BLaER1 treated with 17β-estradiol and CSF1 and Interleukin-3, amounts not matched to agents 10 nM and 100 nM (cell line): ENCODE data around the gene SLC27A1.
"Not testable (repeated sequence)": the region's sequence is repeated elsewhere in the genome, so short reads cannot be mapped to it uniquely, and the experiment has no call there.

Source experiments
- H3K27ac ChIP-seq, 11 experiments: shearing (Covaris generic); formaldehyde crosslinking; 2 replicates each; pipeline ENCODE4 v1.8.1; 2022
- H3K27me3 ChIP-seq, 11 experiments: shearing (Covaris generic); formaldehyde crosslinking; 2 replicates each; pipeline ENCODE4 v1.8.1; 2022
- H3K36me3 ChIP-seq, 11 experiments: shearing (Covaris generic); formaldehyde crosslinking; 2 replicates each; pipeline ENCODE4 v1.8.1; 2022
- H3K4me1 ChIP-seq, 10 experiments: shearing (Covaris generic); formaldehyde crosslinking; 2 replicates each; pipeline ENCODE4 v1.8.1; 2022
- H3K4me2 ChIP-seq, 11 experiments: shearing (Covaris generic); formaldehyde crosslinking; 2 replicates each; pipeline ENCODE4 v1.8.1; 2022
- H3K4me3 ChIP-seq, 10 experiments: shearing (Covaris generic); formaldehyde crosslinking; 2 replicates each; pipeline ENCODE4 v1.8.1; 2022
- H3K9ac ChIP-seq, 11 experiments: shearing (Covaris generic); formaldehyde crosslinking; 2 replicates each; pipeline ENCODE4 v1.8.1; 2022
- H3K9me3 ChIP-seq, 11 experiments: shearing (Covaris generic); formaldehyde crosslinking; replicated peaks in 1 of 11; 2 replicates each; pipeline ENCODE4 v1.8.1; 2022
- H4K20me1 ChIP-seq, 11 experiments: shearing (Covaris generic); formaldehyde crosslinking; 2 replicates each; pipeline ENCODE4 v1.8.1; 2022
- Cebpa-rat ChIP-seq, 11 experiments: shearing (Covaris generic); IDR thresholded peaks; 2 replicates each; pipeline ENCODE4 v1.8.1; 2022

The SLC27A1 gene

DNA sequence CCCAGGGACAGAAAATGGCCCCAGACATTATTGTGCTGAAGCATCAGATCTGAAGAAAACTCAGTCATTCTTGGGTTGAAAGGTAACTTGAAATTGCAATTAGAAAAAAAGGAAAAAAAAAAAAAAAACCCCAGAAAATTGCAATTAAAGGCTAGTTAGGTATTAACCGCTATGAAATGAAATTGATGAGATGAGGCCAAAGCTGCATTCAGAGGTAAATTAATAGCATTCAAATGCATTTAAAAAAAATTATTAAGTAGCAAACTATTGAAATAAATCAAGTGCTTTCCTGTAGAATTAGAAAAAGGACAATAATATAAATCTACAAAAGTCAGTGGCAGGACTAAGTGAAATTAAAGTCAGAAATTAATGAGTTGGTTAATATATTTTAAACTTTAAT is 47.6 kb downstream of the SLC27A1 start:
- no peaks in the 10 kb centered on the region for H3K27me3 ChIP-seq

DNA sequence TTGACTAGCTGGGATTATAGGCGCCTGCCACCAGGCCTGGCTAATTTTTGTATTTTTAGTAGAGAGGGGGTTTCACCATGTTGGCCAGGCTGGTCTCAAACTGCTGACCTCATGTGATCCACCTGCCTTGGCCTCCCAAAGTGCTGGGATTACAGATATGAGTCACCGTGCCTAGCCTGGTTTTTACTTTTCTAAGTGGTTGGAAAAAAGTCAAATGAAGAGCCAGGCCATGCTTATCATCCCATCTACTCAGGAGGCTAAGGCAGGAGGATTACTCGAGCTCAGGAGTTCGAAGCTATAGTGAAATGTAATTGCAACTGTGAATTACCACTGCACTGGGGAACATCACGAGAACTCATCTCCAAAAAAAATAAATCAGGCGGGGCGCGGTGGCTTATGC is 48.3 kb downstream of the SLC27A1 start:
- H4K20me1 ChIP-seq, H3K27me3 ChIP-seq, H3K4me3 ChIP-seq, H3K4me2 ChIP-seq, H3K9ac ChIP-seq, H3K27ac ChIP-seq: not testable (repeated sequence)
- peaks cover 52 to 74% (median 64%) of the 10 kb centered on the region in 11 experiments for H3K36me3 ChIP-seq
- H3K4me1 ChIP-seq, result peaks cover 36 to 66% (median 57%) of the 10 kb centered on the region in 10 experiments
- H3K9me3 ChIP-seq, result peaks cover 23 to 34% (median 31%) of the 10 kb centered on the region in 11 experiments

More for the DNA sequence above, 47.6 kb downstream of the SLC27A1 start:
- Histone ChIP-seq H3K9ac (no peak overlapping the region), H3K4me2 (no peak overlapping the region), H4K20me1 (peaks cover 0 to 5% (median 0%) of the 10 kb centered on the region in 11 experiments; a peak in 2 of 22 replicates), H3K27ac (no peak overlapping the region), H3K4me1 (peaks cover 37 to 67% (median 59%) of the 10 kb centered on the region in 10 experiments), H3K9me3 (peaks cover 23 to 34% (median 31%) of the 10 kb centered on the region in 11 experiments), H3K4me3 (peak overlapping the region in 9 of 10 experiments; percentile 5 to 50 (median 28); a peak in 11 of 20 replicates), H3K36me3 (peaks cover 52 to 74% (median 64%) of the 10 kb centered on the region in 11 experiments)
- no peak for TF ChIP-seq Cebpa-rat (IDR thresholded peaks at IDR 0.05)

DNA sequence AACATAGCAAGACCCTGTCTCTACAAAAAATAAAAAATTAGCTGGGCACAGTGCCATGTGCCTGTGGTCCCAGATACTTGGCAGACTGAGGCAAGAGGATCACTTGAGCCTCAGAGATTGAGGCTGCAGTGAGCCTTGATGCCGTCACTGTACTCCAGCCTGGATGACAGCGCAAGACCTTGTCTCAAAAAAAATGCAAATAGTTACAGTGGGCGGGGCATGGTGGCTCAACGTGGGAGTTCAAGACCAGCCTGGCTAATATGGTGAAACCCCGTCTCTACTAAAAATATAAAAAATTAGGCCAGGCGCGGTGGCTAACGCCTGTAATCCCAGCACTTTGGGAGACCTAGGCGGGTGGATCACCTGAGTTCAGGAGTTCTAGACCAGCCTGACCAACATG is 49.6 kb downstream of the SLC27A1 start:
- Histone ChIP-seq H3K4me3 (no peak overlapping the region), H3K9me3 (peaks cover 27 to 39% (median 32%) of the 10 kb centered on the region in 11 experiments), H3K27ac (peak overlapping the region in 6 of 11 experiments; percentile 6 to 97 (median 78); a peak in 8 of 22 replicates), H3K9ac (peak overlapping the region in 1 of 11 experiments; percentile 38; a peak in 1 of 22 replicates), H3K4me2 (peak overlapping the region in 1 of 11 experiments; percentile 19; a peak in 1 of 22 replicates), H4K20me1 (no peaks in the 10 kb centered on the region; a peak in 1 of 22 replicates), H3K36me3 (peaks cover 52 to 72% (median 63%) of the 10 kb centered on the region in 11 experiments), H3K4me1 (peaks cover 36 to 67% (median 57%) of the 10 kb centered on the region in 10 experiments), H3K27me3 (no peaks in the 10 kb centered on the region; a peak in 1 of 22 replicates)
- no peak for TF ChIP-seq Cebpa-rat (IDR thresholded peaks at IDR 0.05)

DNA sequence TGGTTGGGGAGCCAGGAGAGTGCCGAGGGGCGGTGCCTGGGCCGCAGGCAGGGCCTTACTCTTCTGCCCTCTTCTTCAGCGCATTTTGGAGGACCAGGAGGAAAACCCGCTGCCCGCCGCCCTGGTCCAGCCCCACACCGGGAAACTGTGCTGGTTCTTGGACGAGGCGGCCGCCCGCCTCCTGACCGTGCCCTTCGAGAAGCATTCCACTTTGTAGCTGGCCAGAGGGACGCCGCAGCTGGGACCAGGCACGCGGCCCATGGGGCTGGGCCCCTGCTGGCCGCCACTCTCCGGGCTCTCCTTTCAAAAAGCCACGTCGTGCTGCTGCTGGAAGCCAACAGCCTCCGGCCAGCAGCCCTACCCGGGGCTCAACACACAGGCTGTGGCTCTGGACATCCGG is 50.5 kb downstream of the SLC27A1 start:
- Histone ChIP-seq H3K4me1 (peaks cover 43 to 67% (median 62%) of the 10 kb centered on the region in 10 experiments), H3K4me3 (no peak overlapping the region), H3K4me2 (peak overlapping the region in 10 of 11 experiments; percentile 4 to 97 (median 84); a peak in 10 of 22 replicates), H3K27me3 (no peaks in the 10 kb centered on the region; a peak in 1 of 22 replicates), H3K9me3 (peaks cover 27 to 35% (median 30%) of the 10 kb centered on the region in 11 experiments), H4K20me1 (no peaks in the 10 kb centered on the region), H3K9ac (peak overlapping the region in 6 of 11 experiments; percentile 4 to 49 (median 44); a peak in 11 of 22 replicates), H3K27ac (peak overlapping the region in 8 of 11 experiments; percentile 47 to 97 (median 90); a peak in 16 of 22 replicates), H3K36me3 (peaks cover 49 to 63% (median 56%) of the 10 kb centered on the region in 11 experiments)
- TF ChIP-seq Cebpa-rat (IDR thresholded peaks at IDR 0.05), result no peak

DNA sequence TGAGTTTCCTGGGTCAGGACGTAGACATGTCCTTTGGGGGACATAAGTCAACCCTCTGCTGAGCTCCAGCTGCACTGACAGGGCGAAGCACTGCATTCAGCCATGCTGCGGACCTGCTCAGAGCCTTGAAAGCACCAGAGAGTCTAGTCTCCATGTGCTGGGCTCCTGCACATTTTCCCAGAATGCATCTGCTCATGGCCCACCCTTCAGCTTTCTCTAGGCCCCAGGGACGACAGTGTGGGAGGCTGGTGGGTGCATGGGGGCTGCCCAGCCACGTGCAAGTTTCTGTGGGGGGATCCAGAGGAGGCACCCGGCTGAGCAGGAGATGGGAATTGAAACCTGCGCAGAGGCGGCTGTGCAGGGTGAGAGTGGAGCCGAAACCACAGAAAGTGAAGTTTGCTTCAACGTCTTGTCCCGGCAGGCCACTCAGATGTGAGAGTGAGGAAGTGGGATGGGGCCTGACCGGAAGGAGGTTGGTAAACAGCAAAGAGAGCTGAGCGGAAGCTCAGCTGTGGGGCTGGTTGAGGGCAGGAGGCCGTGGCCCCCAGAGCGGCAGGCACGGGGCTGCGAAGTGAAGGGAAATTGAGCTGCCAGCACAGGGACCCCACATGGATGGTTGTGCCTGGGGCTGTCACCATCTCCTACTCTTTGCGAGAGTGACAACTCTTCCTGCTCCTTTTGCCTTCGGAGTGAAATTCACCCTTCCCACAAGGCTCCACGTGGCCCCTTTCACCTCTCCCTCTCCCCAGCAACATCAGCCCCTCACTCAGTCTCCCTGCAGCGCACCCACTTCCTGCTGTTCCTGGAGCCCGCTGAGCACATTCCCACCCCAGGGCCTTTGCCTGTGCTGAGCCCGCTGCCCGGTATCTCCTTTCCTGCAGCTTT is 52.9 kb downstream of the SLC27A1 start:
- Histone ChIP-seq H3K27ac (peak overlapping the region; percentile 59 to 97 (median 91)), H3K4me2 (peak overlapping the region; percentile 77 to 97 (median 88)), H3K36me3 (peaks cover 27 to 39% (median 33%) of the 10 kb centered on the region in 11 experiments)

DNA sequence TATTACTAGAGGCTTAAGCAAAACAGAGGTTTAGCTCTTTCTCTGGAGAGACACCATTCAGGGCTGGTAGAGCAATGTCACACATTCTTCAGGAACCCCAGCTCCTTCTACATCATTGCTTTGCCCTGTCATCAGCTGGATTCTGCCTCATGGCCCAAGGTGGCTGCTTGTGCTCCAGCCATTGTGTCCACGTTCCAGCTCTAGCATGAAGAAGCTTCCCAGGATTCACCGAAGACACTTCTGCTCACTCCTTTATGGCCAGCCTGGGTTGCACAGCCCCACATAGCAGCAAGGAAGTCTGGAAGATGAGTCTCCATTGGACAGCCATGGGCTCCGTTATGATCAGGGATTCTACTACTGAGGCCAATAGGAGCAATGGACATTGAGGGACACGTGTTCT is 54.3 kb downstream of the SLC27A1 start:
- Histone ChIP-seq H3K36me3 (peaks cover 15 to 30% (median 22%) of the 10 kb centered on the region in 11 experiments), H3K27ac (peak overlapping the region in 9 of 11 experiments; percentile 80 to 97 (median 92); a peak in 17 of 22 replicates), H3K4me2 (peak overlapping the region in 10 of 11 experiments; percentile 8 to 97 (median 91); a peak in 17 of 22 replicates), H3K4me1 (peaks cover 63 to 97% (median 87%) of the 10 kb centered on the region in 10 experiments), H3K27me3 (no peaks in the 10 kb centered on the region; a peak in 1 of 22 replicates), H3K9ac (peak overlapping the region in 7 of 11 experiments; percentile 72 to 86 (median 82); a peak in 9 of 22 replicates), H3K9me3 (peaks cover 7 to 20% (median 14%) of the 10 kb centered on the region in 11 experiments; a peak in 21 of 22 replicates), H3K4me3 (no peak overlapping the region; a peak in 1 of 20 replicates), H4K20me1 (no peaks in the 10 kb centered on the region)
- TF ChIP-seq Cebpa-rat (IDR thresholded peaks at IDR 0.05), result no peak

More for the DNA sequence above, 52.9 kb downstream of the SLC27A1 start:
- H3K4me1 ChIP-seq, result peaks cover 63 to 86% (median 81%) of the 10 kb centered on the region in 10 experiments
- no peaks in the 10 kb centered on the region for H4K20me1 ChIP-seq
- TF ChIP-seq Cebpa-rat (IDR thresholded peaks at IDR 0.05), result peak in 5 of 11 experiments; percentile 7 to 79 (median 44); a peak in 6 of 22 replicates
- peak overlapping the region in 5 of 10 experiments; percentile 21 to 47 (median 38); a peak in 5 of 20 replicates for H3K4me3 ChIP-seq
- no peaks in the 10 kb centered on the region; a peak in 1 of 22 replicates for H3K27me3 ChIP-seq
- peak overlapping the region; percentile 49 to 86 (median 80); a peak in 21 of 22 replicates for H3K9ac ChIP-seq
- H3K9me3 ChIP-seq, result peaks cover 5 to 14% (median 9%) of the 10 kb centered on the region in 11 experiments; a peak in 21 of 22 replicates

DNA sequence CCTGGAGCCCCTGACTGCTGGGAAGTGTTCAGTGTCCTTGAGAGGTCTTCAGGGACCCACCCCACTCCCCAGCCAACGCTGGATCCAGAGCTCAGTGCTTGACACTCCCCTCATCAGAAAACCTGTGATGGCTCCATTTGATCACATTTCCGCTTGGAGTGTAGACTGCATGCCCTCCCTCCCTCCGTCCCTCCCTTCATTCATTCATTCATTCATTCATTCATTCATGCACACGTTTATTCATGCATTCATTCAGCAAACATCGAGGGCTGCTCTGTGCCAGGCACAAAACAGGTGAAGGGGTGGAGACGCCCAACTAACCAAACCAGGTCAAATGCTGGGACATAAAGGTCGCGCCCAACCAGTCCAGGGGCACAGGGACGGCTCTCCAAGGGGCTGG is 54.8 kb downstream of the SLC27A1 start:
- H3K4me2 ChIP-seq, result peak overlapping the region in 10 of 11 experiments; percentile 8 to 97 (median 91); a peak in 18 of 22 replicates
- H3K4me1 ChIP-seq, result peaks cover 68 to 98% (median 88%) of the 10 kb centered on the region in 10 experiments
- TF ChIP-seq Cebpa-rat (IDR thresholded peaks at IDR 0.05), result no peak
- H3K4me3 ChIP-seq, result no peak overlapping the region
- peaks cover 7 to 20% (median 14%) of the 10 kb centered on the region in 11 experiments; a peak in 21 of 22 replicates for H3K9me3 ChIP-seq
- no peaks in the 10 kb centered on the region; a peak in 1 of 22 replicates for H3K27me3 ChIP-seq
- no peaks in the 10 kb centered on the region for H4K20me1 ChIP-seq
- H3K9ac ChIP-seq, result peak overlapping the region in 5 of 11 experiments; percentile 20 to 86 (median 85); a peak in 8 of 22 replicates
- H3K36me3 ChIP-seq, result peaks cover 13 to 25% (median 17%) of the 10 kb centered on the region in 11 experiments
- H3K27ac ChIP-seq, result peak overlapping the region in 8 of 11 experiments; percentile 87 to 97 (median 94); a peak in 15 of 22 replicates

DNA sequence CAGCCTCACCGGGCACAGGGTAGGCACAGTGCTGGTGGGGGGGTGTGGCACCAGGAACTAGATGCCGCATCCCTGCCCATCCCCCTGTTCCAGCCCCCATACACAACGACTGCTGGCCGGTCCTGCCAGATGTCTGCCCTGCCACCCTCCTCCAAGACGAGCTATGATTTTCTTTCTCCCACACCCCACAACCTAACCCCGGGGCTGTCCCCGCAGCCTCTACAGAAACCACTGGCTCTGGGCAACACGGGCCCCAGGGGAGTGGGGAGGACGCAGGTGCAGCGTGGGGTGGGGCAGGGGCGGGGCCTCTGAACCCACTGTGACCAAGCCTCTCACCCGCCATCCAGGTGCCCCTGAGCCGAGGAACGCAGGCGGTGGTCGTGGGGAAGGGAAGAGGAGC is 56.6 kb downstream of the SLC27A1 start:
- no peak for TF ChIP-seq Cebpa-rat (IDR thresholded peaks at IDR 0.05)
- peak overlapping the region in 10 of 11 experiments; percentile 16 to 85 (median 66); a peak in 18 of 22 replicates for H3K9ac ChIP-seq
- H3K27me3 ChIP-seq, result no peaks in the 10 kb centered on the region; a peak in 1 of 22 replicates
- H4K20me1 ChIP-seq, result no peaks in the 10 kb centered on the region; a peak in 1 of 22 replicates
- H3K4me3 ChIP-seq, result peak overlapping the region in 7 of 10 experiments; percentile 44 to 62 (median 53); a peak in 13 of 20 replicates
- H3K36me3 ChIP-seq, result peaks cover 0 to 15% (median 3%) of the 10 kb centered on the region in 11 experiments; a peak in 10 of 22 replicates
- peak overlapping the region in 9 of 11 experiments; percentile 23 to 97 (median 91); a peak in 17 of 22 replicates for H3K27ac ChIP-seq
- H3K4me1 ChIP-seq, result peaks cover 67 to 97% (median 84%) of the 10 kb centered on the region in 10 experiments
- H3K9me3 ChIP-seq, result peaks cover 7 to 20% (median 14%) of the 10 kb centered on the region in 11 experiments; a peak in 21 of 22 replicates
- peak overlapping the region; percentile 73 to 97 (median 88) for H3K4me2 ChIP-seq
